ENCODE data around the gene NDUFB3.
A peak's percentile ranks its signal among the peaks of the same experiment; 100 is the strongest.
"Not testable (repeated sequence)": the region's sequence is repeated elsewhere in the genome, so short reads cannot be mapped to it uniquely, and the experiment has no call there.

Gene NDUFB3

DNA sequence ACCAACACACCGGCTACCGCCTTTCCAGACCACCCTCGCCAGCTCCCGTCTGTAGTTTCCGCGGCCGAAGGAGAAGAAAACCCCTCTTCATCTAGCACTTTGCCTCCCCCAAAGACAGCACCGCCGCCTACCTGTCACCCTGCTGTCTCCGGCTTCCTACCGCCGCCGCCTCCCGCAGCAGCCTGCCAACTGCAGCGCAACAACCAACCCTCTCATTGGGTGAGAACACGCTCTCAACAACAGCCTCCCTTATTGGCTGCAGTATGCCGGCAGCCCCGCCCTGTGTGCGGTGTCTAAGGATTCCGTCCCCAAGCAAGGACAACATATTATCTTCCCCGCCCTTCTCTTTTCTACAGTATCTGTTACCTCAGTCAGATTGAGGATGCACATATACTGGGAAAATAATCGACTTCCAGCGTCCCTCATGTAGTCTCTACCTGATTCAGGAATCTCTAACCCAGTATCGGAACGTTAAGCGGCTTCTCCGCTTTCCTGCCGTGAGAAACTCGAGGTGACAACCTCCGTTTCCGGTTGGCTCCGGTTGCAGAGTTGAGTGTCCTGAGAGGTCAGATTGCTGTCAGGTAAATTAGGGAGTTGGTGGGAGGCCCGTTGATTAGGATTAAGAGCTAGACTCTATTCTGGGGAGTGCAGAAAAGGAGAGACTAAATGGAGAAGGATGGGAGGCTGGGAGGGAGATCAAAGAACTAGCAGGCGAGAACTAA is at the start of gene NDUFB3, which contains the start of gene HYCC2:
NDUFB3 (plus strand) TSS at position 523 of the 722 bp plus-strand sequence. CDS start 6,882 bp downstream, outside the sequence.
HYCC2 (minus strand) TSS at position 193 of the 722 bp plus-strand sequence. CDS start 47,662 bp downstream, outside the sequence.
- peak; percentile 98 for DNase-seq

DNA sequence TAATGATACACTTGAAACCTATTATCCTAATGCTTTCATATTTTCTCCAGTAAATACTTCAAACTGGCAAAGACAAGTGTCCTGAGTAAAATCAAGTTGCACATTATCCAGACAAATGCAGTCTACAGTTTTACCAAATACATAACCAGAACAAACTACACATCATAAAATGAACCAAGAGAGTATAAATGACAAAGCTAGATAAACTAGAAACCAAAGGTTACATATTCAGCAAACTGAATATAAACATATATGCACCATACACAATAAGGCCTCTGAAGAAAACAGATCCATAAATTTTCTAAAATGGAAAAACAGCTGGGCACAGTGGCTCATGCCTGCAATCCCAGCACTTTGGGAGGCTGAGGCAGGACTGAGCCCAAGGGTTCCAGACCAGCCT is 47.3 kb upstream of the NDUFB3 start:
- no peak for DNase-seq

DNA sequence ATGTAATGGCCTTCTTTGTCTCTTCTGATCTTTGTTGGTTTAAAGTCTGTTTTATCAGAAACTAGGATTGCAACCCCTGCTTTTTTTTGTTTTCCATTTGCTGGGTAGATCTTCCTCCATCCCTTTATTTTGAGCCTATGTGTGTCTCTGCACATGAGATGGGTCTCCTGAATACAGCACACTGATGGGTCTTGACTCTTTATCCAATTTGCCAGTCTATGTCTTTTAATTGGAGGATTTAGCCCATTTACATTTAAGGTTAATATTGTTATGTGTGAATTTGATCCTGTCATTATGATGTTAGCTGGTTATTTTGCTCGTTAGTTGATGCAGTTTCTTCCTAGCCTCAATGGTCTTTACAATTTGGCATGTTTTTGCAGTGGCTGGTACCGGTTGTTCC is 37.4 kb upstream of the NDUFB3 start:
- DNase-seq, result not testable (repeated sequence)

DNA sequence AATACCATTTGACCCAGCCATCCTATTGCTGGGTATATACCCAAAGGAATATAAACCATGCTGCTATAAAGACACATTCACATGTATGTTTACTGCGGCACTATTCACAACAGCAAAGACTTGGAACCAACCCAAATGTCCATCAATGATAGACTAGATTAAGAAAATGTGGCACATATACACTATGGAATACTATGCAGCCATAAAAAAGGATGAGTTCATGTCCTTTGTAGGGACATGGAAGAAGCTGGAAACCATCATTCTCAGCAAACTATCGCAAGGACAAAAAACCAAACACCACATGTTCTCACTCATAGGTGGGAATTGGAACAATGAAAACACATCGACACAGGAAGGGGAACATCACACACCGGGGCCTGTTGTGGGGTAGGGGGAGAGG is 33.4 kb upstream of the NDUFB3 start:
- not testable (repeated sequence) for DNase-seq

DNA sequence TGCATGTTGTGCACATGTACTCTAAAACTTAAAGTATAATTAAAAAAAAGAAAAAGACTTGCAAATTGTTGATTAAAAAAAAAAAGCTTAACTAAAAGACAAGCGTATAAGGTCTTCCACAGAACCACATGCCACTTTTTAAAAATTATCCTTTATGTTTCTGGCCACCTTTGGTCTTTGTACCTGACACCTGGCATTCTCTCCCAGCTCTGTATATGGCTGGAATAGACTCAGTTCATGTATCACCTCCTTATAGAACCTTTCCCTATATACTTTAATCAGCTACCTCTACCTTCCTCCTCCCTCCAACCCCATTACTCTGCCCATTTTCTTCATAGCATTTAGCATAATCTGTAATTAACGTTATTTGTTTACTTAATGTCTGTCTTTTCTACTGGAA is 32.9 kb upstream of the NDUFB3 start:
- no peak for DNase-seq

DNA sequence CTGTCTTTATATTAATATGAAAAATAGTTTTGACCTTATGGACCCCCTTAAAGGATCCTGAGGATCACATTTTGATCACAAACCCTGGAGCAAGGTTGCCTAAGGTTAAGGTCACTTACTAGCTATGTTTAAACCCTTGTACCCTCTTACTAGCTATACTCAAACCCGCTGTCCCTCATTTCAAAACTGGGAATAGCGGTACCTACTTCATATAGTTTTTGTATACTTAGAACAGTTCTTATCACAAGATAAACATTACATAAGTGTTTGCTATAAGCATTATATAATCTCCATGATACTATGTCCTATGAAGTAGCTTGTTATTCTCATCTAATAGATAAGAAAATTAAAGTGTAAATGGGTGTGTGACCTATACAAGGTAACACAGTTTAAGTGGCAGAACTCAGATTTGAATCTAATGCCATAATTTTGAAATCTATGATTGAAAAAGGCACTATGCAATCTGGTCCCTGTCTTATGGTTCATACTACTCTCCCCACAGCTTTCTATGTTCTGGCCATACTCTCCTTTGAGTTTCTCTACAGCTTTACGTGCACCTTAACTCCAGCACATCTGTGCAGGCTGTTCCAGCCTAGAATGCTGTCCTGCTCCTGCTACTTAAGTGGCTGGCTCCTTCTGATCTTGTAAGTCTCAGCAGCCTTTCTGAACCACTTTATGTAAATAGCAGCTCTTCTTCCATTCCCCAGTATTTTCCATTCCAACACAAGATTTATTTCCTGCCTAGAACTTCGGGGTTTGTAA is 30.8 kb upstream of the NDUFB3 start:
- no peak for DNase-seq

DNA sequence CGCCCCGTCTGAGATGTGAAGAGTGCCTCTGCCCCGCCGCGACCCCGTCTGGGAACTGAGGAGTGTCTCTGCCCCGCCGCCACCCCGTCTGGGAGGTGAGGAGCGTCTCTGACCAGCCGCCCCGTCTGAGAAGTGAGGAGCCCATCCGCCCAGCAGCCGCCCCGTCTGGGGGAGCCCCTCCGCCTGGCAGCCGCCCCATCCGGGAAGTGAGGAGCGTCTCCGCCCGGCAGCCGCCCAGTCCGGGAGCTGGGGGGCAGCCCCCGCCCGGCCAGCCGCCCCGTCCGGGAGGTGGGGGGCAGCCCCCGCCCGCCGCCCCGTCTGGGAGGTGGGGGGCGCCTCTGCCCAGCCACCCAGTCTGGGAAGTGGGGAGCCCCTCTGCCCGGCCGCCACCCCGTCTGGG is 29.4 kb upstream of the NDUFB3 start:
- DNase-seq, result not testable (repeated sequence)

DNA sequence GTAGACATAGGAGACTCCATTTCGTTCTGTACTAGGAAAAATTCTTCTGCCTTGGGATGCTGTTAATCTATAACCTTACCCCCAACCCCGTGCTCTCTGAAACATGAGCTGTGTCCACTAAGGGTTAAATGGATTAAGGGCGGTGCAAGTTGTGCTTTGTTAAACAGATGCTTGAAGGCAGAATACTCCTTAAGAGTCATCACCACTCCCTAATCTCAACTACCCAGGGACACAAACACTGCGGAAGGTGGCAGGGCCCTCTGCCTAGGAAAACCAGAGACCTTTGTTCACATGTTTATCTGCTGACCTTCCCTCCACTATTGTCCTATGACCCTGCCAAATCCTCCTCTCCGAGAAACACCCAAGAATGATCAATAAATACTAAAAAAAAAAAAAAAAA is 28.8 kb upstream of the NDUFB3 start:
- not testable (repeated sequence) for DNase-seq

DNA sequence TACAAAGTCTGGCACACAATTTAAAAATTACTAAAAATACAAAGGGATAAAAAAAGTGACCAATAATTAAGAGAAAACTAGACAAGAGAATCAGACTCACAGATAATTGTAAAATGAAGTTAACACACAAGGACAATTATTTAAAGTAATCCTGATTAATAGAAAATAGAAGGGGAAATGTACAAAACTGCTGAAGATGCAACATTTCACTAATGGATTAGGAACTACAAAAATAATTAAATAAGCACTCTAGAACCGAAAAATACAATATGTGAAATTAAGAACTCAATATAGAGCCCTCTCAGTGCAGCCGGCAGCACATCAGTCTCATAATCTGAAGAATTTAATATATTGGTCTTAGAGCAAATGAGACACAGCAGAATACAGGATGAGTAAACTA is 24.9 kb upstream of the NDUFB3 start:
- DNase-seq, result no peak

DNA sequence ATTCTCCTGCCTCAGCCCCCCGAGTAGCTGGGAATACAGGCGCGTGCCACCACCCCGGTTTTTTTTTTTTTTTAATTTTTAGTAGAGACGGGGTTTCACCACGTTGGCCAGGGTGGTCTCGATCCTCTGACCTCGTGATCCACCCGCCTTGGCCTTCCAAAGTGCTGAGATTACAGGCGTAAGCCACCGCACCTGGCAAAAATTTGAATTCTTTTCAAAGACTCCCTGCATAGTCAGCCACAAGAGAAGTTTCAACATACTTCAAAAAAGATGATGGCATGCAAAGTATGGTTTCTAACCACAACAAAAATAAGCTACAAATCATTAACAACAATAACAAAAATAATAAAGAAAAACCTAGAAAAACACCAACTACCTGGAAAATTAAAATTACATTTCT is 22.3 kb upstream of the NDUFB3 start:
- DNase-seq, result no peak

DNA sequence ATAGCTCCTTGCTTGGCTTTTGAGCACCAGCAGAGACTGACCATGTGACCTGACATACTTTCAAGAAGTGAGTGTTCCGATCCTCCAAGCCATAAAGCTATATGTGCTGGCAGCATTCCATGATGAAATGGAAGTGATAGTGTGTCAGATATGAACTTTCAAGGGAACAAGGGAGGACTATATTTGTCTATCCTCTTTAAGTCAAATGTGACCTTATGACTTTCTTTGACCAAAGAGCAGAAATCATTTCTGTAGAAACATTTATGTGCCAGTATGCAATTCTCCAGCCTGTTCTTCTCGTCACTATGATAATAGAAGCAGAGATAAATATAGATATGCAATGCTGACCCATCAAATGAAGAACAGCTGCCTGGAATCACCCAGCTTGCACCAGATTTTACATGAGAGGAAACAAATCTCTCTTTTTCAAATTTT is 14.7 kb upstream of the NDUFB3 start:
- no peak for DNase-seq

DNA sequence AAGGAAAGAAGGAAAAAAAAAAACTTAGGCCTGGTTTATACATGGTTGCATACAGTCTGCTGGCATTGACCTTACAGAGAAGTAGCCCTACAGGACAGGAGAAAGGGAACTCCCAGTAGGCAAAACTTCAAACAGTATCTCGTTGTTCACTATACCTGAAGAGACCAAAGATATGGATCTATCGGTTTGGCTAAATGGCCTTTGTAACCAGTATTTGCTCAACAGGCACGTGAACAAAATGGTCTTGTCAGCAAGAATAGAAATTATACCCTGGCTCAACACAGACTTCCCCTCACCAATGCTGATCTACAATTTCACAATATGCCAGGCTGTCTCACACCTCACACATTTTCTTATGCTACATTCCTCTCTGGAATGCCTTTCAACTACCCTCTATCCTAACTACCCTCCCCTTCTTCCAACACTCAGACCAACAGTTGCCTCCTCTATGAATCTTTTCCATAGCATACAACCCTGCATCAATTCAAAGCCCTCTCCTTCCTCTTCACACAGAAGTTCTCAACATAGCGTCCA is 14.0 kb upstream of the NDUFB3 start:
- no peak for DNase-seq

DNA sequence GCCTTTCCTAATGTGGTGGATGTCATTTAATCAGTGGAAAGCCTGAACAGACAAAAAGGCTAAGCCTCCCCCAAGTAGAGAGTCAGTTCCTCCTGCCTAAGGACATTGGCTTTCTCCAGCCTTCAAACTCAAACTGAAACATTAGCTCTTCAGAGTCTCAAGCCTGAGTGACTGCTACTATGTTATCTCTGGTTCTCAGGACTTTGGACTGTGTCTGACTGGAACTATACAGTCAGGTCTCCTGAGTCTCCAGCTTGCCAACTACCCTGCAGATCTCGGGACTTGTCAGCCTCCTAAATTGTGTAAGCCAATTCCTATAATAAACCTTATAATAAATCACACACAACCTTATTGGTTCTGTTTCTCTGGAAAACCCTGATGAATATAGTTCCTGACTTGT is 12.9 kb upstream of the NDUFB3 start:
- no peak for DNase-seq

DNA sequence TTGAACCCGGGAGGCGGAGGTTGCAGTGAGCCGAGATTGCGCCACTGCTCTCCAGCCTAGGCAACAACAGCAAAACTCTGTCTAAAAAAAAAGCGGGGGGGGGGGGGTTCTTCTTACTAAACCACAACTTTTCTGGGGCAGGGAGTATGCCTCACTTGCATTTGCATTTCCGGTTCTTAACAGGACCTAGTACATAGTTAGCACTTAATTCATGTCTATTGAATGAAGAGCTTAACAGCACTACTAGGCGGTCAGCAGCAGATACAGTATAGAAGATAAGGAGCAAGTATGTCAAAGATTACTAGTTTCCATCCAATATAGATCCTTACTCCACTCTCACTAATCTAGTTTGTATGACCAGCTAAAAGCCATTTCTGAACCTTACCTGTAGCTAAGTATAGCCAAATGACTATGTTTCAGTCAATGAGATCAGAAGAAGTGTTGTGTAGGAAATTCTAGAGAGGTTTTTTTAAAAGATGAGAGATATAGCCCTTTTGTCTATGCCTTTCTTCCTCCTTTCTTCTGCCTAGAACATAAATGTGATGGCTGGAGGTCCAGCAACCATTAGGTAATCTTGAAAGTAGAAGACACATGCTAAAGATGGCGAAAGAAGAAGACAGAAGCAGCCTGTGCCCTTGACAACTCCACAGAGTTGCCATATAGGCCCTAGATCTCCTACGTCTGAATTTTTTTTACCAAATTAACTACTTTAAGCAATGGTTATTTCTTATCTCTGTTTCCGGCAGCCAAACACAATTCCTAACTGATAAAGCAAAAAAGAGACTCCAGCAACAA is 11.6 kb upstream of the NDUFB3 start:
- DNase-seq, result no peak

DNA sequence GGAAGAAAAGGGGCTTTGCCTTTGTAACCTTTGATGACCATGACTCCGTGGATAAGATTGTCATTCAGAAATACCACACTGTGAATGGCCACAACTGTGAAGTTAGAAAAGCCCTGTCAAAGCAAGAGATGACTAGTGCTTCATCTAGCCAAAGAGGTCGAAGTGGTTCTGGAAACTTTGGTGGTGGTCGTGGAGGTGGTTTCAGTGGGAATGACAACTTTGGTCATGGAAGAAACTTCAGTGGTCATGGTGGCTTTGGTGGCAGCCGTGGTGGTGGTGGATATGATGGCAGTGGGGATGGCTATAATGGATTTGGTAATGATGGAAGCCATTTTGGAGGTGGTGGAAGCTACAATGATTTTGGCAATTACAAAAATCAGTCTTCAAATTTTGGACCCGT is 8.3 kb upstream of the NDUFB3 start:
- not testable (repeated sequence) for DNase-seq

DNA sequence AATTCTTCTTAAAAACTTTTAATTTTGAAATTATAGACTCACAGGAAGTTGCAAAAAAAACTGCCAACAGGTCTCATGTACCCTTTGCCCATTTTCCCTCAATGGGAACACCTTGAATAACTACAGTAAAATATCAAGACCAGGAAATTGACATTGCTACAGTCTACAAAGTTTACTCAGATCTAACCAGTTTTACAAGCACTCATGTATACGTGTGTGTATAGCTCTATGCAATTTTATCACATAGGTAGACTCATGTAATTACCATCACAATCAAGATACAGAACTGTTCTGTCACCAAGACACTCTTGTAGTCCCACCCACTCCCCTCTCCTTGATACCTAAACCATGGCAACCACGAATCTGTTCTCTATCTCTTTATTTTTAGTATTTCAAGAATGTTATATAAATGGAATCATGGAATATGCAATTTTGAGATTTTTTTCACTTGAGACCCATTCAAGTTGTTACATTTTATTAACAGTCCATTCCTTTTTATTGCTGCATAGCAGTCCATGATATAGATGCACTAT is 6.9 kb upstream of the NDUFB3 start:
- no peak for DNase-seq

DNA sequence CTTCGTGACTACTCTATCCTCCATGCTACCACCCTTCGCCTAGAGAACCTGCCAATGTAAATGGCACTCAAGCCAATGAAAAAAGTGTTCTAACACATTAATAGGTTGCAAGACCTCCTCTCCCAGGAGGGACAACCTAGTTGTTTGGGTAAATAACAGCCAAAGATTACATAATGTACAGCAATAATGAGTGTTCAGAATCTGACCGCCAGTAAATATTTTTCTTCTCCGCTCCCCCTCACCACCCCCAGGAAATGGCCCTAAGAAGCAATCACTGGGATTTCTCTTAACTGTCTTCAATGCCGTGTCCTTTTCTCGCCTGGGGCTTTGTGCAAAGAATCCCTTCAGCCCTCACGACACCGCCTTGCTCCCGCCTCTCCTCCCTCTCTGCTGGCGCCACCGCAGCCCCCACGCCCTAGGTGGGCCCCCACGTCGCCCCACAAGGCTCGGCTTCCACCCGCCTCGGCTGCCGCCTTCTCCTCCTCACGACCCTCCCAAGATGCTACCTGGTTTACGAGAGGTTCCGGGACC is 788 bp upstream of the NDUFB3 start:
- DNase-seq, result peak; percentile 44

DNA sequence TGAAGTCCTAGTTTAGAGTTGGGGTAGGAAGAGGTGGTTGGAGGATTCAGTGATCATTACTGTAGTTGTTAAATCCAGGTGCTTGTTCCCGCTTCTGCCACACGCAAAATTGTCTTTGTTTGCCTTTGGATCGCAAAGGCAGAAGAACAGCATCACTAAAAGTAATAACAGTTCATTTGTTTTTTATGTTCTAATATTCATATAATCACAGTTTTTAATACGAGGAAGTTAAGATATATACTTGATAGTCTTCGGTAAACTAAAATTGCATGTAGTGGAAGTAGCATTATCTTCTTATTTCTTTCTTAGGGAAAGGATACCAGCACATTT is 365 bp downstream of the NDUFB3 start:
- no peak for DNase-seq

DNA sequence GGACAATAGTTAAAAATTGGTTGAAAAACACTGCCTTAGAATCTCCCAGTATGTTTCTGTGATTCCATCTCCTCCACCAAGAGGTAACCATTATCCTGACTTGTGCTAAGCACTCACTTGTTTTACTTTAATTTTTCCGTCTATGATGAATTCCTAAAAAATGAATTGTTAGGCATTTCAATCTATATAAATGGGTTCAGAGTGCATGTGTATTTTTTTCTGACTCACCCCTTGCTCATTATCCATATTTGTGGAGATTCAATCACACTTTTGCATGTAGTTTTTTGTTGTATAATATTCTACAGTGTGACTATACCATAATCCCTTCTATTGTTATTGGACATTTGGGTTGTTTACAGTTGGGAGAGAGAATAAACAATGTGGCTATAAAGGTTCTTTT is 1.3 kb downstream of the NDUFB3 start:
- no peak for DNase-seq

DNA sequence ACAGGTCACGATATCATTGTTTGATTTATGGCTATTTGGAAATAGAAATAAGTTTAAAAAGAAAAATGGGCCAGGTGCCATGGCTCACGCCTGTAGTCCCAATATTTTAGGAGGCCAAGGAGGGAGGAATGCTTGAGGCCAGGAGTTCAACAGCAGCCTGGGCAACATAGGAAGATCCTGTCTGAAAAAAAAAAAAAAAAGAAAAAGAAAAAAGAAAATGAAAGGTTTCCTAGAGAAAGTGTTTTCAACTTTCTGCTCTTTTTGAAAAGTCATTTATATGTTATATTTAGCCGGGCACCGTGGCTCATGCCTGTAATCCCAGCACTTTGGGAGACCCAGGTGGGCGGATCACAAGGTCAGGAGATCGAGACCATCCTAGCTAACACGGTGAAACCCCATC is 3.2 kb downstream of the NDUFB3 start:
- DNase-seq, result no peak

DNA sequence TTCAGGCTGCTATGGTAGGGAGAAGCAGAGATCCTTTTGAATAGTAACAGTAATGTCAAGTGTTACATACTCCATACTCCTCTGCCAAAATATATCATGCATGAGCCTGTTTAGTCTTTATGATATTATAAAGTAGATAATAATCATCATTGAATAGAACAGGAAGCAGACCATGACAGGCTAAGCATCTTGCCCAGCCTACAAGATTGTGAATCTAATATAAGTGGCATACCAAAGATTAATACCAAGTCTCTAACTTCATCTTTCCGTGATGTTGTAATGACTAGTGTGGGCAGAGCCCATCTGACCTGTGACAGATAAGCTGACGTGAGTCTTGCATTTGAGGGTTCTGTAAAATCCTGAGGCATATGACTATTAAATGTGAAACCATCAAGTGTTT is 13.1 kb downstream of the NDUFB3 start:
- DNase-seq, result no peak

DNA sequence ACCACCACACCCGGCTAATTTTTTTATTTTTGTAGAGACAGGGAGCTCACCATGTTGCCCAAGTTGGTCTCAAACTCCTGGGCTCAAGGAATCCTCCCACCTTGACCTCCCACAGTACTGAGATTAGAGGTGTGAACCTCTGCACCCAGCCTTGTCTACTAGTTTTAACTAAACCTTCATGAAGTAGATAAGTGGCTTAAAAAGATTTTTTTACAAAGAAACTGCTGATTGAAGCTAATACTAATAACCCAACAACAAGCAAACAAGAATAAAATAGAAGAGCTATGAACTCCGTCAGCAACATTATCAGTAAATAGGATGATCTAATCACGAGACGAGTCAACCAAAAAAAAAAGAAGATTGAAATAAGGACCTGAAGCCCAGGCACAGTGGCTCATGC is 18.8 kb downstream of the NDUFB3 start:
- DNase-seq, result no peak

DNA sequence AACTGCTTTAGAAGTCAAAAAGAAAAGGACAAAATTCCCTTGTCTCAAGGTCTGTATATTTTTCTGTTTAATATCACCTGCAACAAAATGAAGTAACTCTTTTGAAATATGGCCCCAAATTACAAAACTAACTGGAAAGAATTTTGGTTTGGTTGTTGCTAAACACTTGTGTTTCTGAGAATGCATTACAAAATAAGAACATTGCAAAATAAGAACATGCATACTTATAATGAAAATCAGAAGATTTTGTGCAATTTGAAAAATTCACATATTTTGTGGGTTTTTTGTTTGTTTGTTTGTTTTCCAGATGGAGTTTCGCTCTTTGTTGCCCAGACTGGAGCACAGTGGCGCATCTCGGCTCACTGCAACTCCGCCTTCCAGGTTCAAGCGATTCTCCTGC is 21.8 kb downstream of the NDUFB3 start:
- no peak for DNase-seq

Data from NCI-H748 treated with DMSO at 0.1 percent for 48 hours (cell line).